GM12864 (cell line): ENCODE results near the gene DPEP1.

Experiments used
- DNase-seq: peaks from one replicate; pipeline ENCODE4 v3.0.0-alpha.2; 2011; ENCODE audit warnings: low read depth
- H3K4me3 ChIP-seq: 2 replicates; pipeline ENCODE4 v1.5.1; 2011; ENCODE audit warnings: mild to moderate bottlenecking, low read depth, low read length, control low read depth
- CTCF ChIP-seq: IDR thresholded peaks from 2 replicates; pipeline ENCODE4 v1.5.1; 2011; ENCODE audit warnings: low read depth, mild to moderate bottlenecking, moderate library complexity, low read length, control low read depth, inconsistent platforms; ENCODE audit errors: missing control alignments

DPEP1 gene

GRCh38 chr16:89620406-89620841 is 7.0 kb downstream of the DPEP1 start:
- H3K4me3 ChIP-seq: no peak overlapping the region
- no peak for DNase-seq
- TF ChIP-seq CTCF: no peak

- TF ChIP-seq CTCF: no peak
- no peak overlapping the region for H3K4me3 ChIP-seq
- no peak for DNase-seq
These were observed 7.8 kb downstream of the DPEP1 start for GRCh38 chr16:89621136-89621697.

GRCh38 chr16:89621698-89622409 is 8.4 kb downstream of the DPEP1 start:
- H3K4me3 ChIP-seq: no peak overlapping the region
- no peak for DNase-seq
- TF ChIP-seq CTCF: no peak

- no peak overlapping the region for H3K4me3 ChIP-seq
- no peak for DNase-seq
- no peak for TF ChIP-seq CTCF
These were observed 10.2 kb downstream of the DPEP1 start for GRCh38 chr16:89623511-89624261.

GRCh38 chr16:89624777-89625761 is 11.6 kb downstream of the DPEP1 start:
- no peak for TF ChIP-seq CTCF
- no peak overlapping the region for H3K4me3 ChIP-seq

GRCh38 chr16:89629827-89630610 is 16.6 kb downstream of the DPEP1 start:
- DNase-seq: no peak
- TF ChIP-seq CTCF: no peak

More at GRCh38 chr16:89624777-89625761, 11.6 kb downstream of the DPEP1 start:
- no peak for DNase-seq

More at GRCh38 chr16:89629827-89630610, 16.6 kb downstream of the DPEP1 start:
- no peak overlapping the region for H3K4me3 ChIP-seq
